Fibroblast of skin of left quadriceps (primary cell): Measurements from ENCODE around the gene AMOTL1.
"Not testable (repeated sequence)": the region's sequence is repeated elsewhere in the genome, so short reads cannot be mapped to it uniquely, and the experiment has no call there.

Source experiments
- DNase-seq, 2 experiments: peaks; one replicate each; pipeline ENCODE4 v3.0.0-alpha.2; 2013; ENCODE audit warnings: low read depth in 2 of 2

AMOTL1 gene

DNA sequence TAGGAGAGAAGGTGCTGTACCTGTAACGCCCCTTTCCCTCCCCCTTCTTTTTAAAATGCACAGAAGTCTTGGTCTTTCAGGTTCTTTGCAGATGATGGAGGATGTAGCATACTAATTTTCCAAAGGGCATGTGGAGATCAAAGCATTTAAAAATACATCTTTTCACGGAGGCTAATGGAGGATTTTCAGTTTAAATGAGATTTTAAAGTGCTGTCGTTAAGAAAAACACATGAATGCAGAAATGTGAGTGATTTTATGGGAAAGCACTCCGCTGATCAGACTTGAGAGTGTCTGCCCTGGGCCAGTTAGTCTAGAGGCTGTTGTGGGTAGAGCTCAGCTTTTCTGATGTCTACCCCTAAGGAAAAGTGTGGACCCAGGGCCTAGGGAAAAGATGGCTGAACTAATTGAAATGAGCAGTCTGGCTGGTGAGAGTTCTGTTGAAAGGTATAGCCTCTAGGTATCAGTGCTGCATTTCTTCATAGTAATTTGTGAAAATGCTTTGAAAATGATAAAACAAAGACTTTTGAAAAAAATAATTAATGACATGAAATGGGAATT, 2.5 kb downstream of the AMOTL1 start:
- DNase-seq, result no peak

GRCh38 chr11:94771390-94771789, 3.2 kb downstream of the AMOTL1 start:
- DNase-seq, result no peak

DNA sequence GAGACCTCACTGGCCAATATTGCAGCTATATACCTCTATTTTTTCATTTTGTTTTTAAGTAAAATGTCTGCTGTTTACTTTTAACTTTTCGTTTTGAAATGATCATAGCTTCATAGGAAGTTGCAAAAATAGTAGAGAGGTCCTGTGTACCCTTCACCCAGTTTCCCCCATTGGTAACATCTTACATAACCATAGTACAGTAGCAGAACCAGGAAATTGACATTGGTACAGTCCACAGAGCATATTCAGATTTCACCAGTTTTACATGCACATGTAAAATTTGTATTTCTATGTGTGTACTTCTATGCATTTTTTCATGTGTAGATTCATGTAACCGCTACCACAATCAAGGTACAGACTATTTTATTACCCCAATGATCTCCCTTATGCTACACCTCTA, 3.8 kb downstream of the AMOTL1 start:
- no peak for DNase-seq

GRCh38 chr11:94773842-94774241, 5.7 kb downstream of the AMOTL1 start:
- DNase-seq, result no peak

DNA sequence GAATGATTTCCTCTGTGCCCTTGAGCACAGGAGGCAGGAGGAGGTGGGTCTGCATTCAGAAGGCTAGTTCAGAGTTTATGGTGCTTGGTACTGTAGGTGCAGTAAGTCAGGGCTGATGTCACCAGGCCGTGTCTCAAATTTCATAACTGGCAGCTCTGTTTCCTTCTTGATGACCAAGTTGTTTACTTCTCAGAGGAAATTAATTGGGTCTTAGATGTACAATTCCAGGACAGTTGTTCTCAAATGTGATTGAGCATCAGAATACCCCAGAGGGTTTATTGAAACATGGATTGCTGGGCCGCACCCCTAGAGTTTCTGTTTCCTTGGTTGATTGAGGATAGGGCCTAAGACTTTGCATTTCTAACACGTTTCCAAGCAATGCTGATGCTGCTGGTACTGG, 6.2 kb downstream of the AMOTL1 start:
- DNase-seq, result no peak

- DNase-seq, result no peak
Measured at GRCh38 chr11:94775567-94776327, 7.6 kb downstream of the AMOTL1 start.

DNA sequence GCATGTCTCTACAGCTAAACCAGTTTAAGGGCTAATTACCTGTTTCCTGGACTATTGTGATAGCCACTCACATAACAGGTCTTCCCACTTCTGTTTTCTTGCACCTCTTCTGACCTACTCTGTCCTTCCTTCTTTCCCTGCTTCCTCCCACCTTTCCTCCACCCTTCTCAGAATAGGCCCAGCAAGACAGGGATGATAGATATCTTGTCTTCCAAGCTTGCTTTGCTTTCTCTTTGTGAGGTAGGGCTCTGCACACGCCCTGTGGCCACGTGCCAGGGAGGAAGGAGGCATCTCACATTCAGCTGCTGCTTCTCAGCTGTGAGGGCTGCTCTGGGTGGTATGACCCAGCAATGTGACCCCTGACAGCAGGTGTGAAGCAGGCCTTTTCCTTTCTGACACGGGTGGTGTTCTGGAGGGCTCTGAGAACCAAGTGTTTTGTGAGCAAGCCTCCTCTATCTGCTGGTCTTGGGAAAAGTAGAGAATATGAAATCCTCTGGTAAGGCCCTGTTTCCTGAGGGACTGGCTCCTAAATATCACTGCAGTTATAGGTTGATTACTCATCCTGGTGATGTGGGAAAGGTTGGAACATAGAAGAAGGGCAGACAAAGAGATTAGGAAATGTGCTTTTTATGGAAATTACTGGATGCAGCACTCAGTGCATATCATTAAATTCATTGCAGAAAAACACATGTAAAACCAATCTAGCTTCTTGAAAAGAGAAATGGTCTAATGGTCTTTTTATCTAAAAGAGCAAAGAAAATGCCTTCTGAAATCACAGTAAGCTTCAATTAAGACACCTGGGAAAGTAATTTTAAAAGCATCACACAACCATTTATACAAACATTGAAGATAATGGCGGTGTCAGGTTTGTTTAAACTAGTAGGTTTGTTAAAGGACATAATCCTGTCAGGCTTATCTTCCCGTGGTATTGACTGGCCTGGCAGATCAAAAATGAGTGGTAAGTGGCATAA, 8.5 kb downstream of the AMOTL1 start:
- DNase-seq, result peak in 1 of 2 experiments; percentile 49

DNA sequence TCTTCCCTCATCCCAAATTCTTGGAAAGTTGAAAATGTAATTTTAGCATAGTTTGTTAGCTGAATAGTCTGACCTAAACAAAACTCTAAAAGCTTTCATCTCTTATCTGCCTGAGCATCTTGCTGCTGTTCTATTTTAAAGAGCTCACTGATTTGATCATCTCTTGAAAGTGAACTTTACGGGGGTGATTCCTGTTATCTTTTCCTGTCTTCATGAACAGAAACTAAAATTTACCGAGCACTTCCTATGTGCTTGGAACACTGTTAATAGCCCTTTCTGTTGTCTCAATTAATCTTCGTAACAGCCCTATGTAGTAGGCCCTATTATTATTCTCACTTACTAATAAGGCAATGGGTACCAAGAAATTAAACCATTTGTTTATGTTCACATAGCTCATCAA, 12.3 kb downstream of the AMOTL1 start:
- no peak for DNase-seq

DNA sequence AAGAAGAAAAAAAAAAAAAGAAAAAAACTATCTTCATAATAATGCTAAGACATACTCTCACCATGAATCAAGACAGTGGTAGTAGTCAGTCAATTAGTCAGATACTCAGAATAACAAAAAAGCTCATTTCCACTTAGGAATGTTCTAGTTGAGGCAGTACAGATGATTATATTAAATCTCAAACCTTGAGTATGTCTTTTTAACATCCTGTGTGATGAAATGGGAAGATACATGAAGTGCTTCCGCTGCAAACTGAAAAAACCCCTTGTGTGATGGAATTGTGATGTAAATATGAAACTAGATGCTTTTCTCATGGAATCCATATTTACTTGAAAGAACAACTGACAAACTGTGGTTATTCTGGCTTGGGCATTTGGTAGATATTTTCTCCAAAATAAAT, 13.7 kb downstream of the AMOTL1 start:
- DNase-seq, result no peak

- DNase-seq, result no peak
Measured at GRCh38 chr11:94782446-94782845, 14.3 kb downstream of the AMOTL1 start.

DNA sequence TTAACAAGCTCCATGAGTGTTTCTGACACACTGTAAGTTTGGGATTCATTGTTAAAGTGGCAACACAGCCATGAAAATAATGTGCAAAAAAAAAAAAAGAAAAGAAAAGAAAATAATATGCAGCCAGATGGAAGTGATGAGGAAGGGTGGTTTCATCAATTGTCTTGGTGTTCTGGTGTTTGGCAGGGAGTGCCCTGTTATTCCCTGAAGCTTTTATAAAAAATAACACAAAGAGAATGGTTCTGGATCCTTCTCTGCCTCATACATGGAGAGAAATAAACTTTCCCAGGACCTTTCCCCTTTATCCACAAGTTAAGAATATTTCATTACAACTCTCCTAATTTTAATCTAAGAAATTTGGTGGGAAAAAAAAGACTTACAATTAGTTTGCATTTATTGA, 16.7 kb downstream of the AMOTL1 start:
- no peak for DNase-seq

- DNase-seq, result no peak
Measured at GRCh38 chr11:94785509-94785908, 17.4 kb downstream of the AMOTL1 start.

GRCh38 chr11:94786264-94787126, 18.3 kb downstream of the AMOTL1 start:
- DNase-seq, result no peak

- DNase-seq, result no peak
Measured at GRCh38 chr11:94787801-94788200, 19.6 kb downstream of the AMOTL1 start.

DNA sequence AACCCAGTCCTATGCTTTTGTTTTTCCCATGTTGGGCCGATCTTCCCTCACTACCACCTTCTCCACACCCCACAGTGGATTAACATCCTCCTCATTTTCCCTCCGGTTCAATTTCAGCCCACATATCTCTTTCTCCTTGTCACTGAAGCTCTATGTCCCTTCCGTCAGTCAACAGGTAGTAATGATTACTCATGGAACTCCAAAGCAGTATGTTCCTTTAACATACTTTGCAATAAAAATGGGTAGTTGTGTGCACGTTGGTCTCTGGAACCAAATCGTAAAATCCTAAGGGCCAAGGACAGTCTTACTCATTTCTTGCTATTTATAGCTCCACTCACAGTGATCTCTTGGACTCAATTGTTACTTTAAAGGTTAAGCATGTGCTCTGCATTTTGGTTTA, 20.2 kb downstream of the AMOTL1 start:
- DNase-seq, result no peak

DNA sequence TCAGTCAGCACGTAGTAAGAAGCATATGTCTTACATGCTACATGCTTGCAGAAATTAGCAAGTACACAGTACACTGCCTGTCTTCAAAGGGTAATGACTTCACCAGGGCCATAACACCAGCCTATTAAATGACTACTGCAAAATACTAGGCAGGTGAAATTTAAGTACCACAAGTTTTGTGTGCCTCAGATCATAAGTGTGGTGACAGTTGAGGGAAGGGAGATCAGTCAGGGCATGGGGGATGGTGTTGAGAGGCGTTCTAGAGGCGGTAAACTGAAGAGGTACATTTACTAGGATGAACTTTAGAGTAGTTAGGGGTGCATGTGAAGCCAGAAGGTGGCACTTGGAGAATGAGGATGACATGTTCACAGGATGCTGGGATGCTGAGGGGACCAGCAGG, 22.0 kb downstream of the AMOTL1 start:
- DNase-seq, result no peak

DNA sequence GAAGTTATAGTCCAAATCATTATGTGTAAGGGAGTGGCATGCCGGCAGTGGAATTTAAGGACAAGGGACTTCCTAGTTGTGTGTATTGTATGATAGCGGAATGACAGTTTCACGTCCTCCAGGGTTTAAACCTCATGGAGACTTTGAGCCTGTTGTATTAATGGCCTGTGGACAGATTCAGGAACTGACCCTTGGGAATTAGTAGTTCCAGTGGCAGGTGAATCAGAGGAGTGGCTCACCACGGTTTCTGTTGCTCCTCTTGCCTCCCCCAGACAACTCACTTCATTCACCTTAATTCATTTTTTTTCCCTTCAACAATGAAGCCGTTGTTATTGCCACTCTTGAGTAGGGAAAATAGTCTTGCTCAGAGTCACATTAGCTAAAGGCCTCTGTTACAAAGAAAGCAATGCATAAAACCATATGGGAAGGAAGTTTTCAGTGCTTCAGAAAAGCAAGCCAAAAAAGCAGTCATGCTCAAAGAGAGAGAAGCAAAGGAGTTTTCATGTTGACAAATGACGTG, 22.6 kb downstream of the AMOTL1 start:
- no peak for DNase-seq

GRCh38 chr11:94791216-94791889, 23.2 kb downstream of the AMOTL1 start:
- DNase-seq, result no peak

GRCh38 chr11:94791942-94792341, 23.8 kb downstream of the AMOTL1 start:
- not testable (repeated sequence) for DNase-seq

DNA sequence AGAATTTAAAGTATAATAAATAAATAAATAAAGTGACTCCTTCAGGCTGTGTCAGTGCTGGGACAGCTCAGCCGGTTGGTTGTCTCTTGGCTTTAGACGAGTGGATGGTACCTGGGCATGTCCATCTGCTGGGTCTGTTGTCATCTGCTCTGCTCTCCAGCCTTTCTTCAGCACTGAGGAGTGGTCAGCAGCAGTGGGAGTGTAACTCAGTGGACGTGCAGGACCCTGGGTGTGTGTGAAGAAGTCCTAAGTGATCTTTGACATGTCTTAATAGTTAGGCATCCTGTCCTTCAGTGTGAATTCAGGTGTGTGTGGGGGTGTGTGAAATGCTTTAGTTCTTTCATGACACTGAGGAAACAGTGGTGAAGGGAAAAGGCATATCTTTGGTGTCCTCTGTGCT, 24.3 kb downstream of the AMOTL1 start:
- DNase-seq, result no peak

GRCh38 chr11:94793002-94793401, 24.8 kb downstream of the AMOTL1 start:
- no peak for DNase-seq
